HG03108 (cell line): ENCODE measurements around the gene LHX6.

Experiments used
- ATAC-seq: cut with Tn5 transposase; IDR thresholded peaks from one replicate; pipeline ENCODE4 v1.9.1; 2021; ENCODE audit warnings: moderate library complexity; ENCODE audit not compliant: unreplicated experiment

LHX6 gene

DNA sequence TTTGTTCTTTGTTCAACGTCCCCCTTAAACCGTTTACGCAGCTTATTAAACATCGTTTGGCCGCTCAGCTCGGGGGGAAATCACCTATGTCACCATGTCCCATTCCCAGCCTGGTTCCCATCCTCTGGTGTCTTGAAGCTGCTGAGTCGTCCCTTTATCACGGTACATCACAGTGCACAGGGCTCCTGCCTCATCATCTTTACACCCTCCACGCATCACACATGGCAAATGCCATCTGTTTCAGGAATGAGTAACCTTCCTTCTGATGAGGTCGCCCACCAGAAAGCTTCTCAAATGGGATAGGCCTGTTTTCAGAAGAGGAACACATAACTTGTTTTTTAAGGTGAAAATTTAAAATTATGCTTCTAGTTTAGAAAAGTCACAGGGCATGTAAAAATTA is 7.9 kb upstream of the LHX6 start:
- no peak for ATAC-seq

DNA sequence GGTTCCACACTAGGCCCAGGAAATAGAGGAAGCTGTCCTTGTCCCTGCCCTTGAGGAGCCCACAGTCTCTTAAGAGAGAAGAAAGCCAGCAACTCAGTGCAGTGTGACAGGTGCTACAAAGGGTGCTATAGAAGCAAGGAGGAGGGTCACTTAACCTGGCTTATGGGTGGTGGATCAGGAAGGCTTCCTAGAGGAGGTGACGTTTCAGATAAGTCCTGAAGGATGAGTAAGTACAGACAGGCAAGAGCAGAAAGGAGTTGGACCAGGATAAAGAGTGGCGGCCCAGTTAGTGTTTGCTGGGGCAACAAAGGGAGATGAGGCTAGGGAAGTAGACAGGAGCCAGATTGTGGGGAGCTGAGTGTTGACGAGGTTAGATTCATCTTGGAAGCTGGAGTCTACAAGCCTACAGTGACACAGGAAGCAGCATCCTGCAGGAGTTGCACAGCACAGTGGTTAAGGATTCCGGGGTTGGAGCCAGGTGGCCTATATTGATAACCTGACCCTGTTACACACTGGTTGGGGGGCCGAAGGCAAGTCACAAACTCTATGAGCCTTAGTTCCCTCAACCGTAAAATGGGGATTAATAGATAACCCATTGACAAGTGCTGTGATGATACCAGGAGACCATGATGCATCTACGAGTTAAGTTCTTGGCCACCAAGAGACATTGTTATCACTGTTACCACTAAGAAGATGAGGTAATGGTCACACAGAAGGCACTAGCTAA is 5.4 kb upstream of the LHX6 start:
- no peak for ATAC-seq

DNA sequence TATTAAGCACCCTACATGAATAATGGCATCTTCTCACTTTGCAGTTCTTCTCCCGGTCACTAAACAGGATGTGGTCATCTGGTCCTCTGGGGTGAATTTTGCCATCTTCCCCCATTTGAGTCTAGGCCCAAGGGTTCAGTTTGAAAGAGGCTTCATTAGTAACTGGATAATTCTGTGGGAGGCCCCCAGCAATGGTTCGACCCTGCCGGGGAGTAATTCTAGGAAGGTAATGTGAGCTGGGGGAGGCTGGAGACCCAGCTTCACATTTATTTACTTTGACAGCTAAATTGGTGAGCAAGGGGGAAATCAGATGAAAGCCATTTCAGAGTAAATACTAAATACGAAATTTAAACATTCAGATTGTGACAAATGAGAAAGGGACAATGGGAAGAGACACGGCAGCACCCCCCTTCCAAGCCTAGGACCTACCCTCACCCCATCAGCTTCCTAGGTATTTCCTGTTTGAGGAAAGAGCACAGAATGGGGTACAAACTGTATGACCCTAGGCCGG is 4.1 kb upstream of the LHX6 start:
- no peak for ATAC-seq

DNA sequence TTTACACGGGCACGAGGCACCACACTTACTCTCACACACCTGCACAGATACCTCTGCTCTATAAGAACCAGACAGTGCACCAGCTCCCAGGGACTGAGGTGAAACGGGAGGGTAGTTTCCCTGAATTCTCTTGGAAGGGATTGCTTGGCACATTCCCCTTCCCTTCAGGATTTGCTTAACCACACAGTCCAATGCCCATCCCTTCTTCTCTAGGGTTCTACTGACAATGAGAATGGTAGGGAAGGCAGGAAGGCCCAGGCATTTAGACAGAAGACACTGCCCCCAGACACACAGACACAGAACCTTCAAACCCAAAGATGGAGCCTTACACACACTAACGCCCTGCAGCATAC is 704 bp upstream of the LHX6 start:
- ATAC-seq = no peak

DNA sequence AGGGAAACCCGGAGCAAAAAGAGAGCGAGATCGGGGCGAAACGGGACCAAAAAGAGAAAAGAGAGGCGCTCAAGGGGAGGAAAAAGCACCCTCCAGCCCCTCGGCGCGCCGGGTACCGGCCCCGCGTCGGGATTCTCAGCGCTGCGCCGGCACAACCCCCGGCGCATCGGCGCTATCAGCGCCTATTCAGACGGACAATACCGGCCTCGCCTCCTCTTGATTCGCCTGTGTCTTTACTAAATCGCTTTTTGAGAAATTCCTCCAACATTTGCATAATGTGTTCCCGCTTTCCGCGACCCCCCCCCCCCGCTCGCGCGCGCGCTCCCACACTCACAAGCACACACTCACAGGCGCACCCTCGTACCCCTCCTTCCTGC is 578 bp downstream of the LHX6 start:
- ATAC-seq = no peak

DNA sequence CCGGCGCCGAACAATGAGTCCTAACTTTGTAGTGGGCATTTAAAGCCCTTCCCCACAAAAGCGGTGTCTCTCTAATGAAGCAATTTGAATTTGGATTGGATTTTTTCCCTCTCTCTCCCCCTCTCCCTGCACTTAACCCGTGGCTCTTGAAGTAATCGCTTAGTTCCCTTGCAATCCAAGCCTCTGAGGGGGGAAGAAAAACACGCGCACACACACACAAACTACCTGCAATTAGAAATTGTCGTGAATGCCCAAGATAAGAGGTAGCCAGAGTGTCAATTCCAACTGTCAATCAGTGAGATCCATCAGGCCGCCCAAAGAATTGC is 1.2 kb downstream of the LHX6 start:
- ATAC-seq = no peak

DNA sequence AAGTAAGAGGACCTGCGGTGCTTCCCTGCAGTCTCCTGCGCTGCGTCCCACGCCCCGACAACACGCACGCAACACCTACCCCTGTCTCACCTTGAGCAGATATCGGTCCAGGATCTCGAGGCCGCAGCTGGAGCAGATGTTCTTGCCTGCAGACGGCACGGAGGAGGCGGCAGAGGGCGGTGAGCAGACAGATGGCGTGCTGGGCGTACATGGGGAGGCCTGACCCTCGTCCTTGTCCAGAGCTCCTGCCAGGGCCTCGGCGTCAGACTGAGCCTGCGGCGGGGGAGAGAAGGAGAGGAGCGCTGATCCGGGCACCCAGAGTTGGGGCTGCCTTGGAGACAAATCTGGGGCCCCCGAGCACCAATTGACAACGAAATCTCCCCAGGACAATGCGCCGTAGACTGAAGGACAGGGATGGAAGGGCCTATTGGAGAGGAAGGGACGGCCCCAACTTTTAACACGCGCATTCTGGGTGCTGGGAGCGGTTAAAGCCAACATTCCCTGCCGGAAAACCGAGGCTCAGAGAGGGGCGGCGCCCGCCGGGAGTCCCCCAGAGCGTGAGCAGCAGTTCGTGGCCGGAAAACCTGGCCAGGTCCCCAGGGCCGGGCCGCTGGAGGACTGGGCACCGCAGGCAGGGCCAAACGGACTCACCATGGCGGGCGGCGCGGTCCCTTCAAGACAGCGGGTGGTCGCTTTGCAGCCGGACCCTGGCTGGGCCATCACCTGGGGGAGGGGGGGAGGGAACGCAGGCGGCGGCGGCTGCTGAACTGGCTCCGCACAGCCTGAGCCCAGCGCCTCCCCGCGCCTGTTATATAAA is 1.8 kb downstream of the LHX6 start:
- no peak for ATAC-seq

DNA sequence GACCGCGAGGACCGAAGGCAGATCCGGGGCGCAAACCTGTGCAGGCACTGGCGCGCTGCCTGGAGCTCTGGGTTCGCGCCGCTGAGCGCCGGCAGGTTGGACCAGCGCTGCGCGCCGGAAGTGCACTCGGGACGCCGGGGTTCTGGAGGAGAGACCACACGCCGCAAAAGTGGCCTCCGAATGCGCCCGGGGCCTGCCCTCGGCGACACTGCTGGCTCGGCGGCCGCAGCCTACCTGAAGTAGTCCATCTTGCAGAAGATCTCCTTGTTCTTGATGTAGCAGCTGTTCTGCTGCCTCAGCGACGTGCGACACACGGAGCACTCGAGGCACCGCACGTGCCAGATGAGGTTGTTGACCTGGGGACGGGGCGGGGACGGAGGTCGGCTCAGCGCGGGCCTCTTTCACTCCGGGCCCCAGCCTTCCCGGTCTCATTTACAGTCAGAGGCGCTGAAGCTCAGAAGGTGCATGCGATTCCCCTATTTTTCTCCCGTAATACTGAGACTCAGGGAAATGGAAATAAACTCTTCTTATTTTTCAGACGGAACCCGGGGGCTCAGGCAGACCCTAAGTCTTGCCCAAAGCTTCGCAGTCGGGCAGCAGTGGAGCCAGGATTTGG is 2.5 kb downstream of the LHX6 start:
- no peak for ATAC-seq

DNA sequence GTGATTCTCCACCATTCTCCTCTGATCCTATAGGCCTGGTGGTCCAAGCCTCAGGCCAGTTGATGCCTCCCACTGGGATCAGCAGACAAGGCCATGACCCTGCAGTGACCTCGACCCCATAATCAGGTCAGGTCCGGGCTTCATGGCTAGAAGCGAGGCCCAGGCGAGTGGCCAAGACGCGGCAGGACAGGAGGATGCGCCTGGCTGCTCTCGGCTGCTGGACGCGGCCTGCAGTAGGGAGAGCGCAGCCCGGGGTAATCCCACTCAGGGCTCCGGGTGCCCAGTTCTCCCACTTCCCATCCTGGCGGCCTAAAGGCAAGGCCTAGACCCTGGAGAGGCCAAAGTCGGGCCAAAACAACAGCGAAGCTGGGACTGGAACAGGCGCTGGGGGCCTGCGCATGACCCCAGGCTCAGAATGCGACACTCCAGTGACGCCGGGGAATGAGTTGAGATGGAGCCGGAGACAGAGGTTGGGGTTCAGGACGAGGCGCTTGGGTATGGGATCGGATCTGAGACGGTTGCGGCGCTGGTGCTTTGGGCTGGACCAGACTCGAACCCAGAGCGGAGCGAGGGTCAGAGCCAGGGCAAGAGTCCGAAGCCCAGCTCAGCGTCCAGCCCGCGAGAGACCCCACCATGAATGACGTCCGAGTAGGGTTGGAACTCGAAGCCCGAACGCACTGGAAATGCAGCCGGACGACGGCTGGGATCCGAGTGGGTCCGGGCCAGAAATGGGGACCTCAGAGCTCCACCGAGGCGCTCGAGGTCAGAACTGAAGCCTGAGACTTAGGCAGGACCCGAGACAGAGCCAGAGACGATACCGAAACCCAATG is 3.2 kb downstream of the LHX6 start:
- ATAC-seq = no peak

DNA sequence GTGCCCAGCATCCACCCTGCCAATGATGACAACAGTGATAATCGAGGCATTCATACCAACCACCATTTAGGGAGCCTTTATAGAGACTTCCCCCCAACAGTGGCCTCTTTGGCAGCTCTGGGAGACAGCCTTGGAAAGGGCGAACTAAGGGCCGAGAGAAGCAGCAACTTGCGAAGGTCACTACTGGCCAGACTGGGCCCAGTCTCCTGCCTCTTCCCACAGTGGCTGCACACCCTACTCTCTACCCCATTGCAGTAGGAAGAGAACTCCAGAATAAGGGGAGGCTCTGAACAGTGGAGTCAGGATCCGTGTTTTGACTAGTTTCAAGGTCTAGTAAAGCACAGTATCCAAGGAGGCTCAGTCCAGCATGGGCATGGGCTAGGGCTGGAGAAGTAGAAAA is 5.3 kb downstream of the LHX6 start:
- no peak for ATAC-seq

DNA sequence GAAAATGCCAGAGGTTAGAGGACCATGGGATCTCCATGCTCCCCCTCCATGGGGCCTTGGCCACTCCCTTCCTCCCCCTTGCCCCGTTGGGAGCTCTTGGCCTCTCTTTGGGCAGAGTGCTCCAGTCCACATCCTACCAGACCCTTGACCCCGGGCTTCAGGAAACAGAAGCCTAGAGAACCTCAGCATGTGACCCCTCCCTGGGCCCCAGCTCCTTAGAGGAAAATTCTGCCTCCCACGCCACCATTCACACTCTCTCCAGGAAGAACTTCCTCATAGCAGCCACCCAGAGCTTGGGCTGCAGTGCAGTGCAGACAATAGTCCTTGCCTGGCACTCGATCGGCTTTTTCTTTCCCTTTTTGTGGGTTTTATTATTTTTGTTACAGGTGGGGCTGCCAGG is 6.0 kb downstream of the LHX6 start:
- no peak for ATAC-seq

DNA sequence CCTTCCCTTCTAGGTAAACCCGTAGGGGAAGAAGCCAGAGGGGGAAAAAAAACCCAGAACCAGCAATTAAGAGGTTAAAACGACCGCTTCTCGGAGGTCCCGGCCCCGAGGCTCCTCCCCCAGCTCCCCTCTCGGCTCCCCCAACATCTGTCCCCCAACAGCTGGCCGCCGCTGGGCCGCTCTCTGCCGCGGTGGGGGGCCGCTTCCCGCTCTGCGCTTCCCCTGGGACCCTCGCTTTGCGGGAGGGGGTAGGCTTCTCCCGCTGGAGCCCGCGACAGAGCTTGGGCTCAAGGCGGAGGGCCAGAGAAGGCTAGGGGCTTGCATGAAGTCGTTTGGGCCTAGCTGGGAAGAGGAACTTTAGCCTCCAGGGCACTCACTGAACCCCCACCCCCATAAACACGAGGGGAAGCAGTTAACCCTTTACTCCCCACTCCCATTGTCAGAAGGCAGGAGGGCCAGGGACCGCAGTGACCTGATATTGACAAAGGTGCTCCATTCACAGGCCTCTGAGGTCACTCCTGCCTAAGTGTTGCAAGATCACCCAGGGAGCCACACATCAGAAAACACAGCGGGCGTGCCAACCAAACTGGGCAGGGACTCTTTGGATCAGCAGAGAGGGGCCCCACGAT is 7.5 kb downstream of the LHX6 start:
- ATAC-seq = no peak

DNA sequence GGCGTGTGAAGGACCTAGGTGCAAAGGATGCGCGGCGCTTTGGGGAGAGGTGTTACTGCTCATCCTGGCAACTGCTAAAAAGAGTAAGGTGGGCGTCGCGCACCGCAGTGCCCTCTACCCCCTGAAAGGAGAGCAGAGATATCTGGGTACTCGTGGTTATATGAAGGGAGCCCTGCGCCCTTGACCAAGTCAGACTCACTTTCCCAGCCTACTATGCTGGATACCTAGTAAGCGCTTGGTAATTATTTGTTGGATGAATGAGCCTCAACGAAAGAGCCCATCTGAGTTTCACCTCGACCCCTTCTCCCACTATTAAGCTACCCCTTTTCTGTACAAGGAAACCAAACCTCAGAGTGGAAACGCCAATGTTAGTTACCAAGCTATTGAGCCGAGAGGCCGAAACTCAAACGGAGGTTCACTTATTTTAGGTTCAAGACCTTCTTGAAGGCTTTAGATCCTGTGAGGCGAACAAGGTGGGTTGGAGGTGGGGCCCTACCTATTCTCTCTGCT is 8.0 kb downstream of the LHX6 start:
- ATAC-seq = no peak

DNA sequence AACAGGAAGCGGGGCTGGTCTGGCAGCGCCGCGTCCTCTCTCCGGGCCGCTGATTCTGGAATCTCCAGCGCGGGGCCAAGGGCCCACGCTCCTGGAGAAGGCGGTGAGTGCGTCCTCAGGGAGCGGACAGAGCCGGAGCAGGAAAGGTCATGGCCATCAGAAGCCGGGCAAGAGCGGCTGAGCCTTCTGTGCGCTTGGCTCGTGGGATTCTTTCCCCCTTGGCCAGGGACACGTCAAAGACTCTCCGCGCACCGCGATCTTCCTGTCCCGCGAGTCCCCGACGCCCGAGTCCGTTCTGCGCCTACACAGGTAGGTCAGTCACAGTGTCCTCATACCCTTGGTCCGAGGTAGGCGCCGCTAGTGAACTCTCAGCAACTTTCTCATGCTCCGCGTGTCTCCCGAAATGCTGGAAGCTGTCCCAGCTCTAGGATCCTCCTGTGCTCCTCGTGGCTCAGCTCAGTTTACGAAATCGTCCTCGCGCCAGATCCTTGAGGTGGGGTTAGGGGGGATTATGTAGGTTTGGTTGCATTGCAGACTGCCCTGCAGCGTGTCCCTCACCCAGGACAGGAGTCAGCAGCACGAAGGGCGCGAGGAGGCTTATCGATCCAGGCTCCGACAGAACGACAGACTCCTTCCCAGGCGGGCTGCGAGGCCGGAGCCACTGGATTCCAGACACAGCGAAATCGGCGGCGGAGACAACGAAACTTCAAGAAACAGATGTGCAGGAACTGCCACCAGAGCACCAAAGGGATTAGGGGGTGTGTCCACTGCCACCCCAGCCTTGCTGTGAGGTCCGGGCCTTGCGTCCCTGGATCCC is 8.7 kb downstream of the LHX6 start:
- ATAC-seq = no peak

DNA sequence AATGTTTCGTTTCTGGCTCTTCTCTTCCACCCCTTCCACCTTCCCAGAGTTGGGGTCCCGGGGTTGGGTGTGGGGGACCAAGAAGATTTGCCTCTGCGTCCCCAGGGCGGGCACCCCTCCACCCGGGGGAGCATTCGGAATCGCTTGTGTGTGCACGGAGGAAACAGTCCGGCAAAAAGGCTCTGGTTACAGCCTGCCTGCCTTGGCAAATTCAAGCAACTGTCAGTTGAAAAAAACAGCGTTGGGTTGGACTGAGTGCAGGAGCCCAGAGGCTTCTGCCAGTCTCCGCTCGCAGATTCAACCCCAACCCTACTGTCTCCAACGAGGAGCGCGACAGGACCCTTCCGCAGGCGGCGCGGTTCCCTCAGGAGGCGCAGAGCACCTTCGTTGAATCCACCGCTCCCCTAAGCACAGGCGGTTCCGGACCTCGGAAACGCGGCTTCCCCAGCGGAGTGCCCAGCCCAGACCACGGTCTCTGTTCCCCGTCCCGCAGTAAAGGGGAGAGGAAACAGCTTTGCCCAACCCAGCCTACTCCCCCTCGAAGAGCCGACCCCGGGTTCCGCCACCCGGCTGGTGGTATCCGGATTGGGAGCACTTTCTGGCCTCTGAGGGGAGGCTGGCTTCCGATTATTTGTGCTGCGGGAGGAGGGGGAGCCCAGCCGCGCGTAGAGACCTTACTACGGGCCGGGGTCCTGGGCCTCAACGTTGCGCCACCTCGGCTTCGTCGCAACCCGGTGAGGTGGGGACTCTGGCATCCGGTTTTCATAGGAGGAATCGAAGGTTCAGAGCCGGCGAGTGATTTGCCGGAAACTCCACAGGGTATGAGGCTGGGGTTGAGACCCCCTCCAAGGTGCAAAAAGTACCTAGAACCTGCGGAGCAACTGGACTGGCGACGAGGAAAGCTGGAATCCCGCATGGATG is 9.6 kb downstream of the LHX6 start:
- no peak for ATAC-seq

DNA sequence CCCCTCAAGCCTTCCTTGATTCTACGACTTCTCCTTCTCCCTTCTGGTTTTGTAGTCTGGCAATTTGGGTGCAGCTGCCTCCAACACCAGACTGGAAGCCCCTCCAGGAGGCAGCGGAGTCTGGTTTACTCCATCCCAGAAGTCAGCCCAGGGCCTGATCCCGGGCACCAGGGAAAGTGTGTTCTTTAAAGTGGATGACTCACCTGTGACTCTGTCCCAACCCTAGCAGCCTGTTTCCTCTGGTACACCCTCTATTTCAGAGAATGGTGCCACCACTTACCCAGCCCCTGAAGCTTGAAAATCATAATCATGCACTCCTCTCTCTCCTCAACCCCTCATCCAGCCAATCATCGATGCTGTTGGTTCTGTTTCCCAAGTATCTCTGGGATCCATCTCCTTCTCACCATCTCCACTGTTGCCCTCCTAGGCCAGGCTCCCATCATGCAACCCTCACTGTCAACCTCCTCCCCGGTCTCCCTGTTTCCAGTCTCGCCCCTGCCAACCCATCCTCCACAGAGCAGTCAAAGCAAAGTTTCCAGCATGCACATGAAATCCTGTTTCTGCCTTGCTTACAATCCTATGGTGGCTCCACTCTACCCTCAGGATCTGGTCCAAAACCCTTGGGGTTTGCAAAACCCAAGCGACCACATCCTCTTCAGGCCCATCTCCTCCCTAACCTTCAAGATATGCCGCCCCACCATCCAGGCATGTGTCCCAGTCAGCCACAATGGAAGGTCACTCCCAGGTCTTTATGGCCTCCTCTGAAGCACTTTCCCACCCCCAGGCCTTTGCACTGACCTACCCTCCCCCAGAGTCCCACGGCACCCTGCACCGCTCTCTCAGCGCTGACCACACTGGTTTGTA is 10.5 kb downstream of the LHX6 start:
- no peak for ATAC-seq

DNA sequence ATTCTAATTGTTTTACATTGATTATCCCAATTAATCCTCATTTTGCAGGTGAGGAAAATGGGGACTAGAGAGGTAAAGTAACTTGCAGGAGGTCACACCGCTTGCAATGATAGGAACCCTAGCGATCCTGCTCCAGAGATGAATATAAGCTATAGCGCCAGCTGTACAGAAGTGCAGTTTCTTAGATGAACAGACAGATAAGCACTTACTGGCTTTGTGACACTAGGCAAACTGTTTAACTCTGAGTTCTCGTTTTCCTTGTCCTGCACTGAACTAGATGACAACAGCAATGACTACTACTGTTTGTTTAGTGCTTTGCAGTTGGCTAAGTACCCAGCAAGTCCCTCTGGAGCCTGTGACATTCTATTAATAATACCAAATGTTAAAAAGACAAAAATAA is 11.1 kb downstream of the LHX6 start:
- no peak for ATAC-seq
